ENCODE data around the gene KLHL6.

Gene KLHL6

DNA sequence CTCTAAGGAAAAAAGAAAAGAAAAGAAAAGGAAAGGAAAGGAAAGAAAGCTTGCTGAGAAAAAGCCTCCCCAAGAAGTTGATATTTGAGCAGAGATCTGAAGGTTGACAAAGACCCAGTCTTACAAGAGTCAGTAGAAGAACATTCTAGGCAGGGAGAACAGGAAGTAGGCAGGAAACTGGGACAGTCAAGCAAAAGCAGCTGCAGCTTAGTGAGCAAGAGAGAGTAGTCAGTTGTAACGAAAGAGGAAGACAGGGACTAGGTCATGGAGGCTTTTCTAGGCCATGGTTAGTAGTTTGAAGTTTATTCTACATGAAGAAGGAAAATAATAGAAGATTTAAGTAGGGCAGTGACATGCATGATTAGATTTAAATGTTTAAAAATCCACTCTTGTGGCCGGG lies 31.8 kb upstream of the KLHL6 start:
- no peak overlapping the region for H3K4me3 ChIP-seq (replicated peaks; ENCODE audit: low read depth, low read length)
- no peak for DNase-seq (ENCODE audit: extremely low read depth, low read depth)
- TF ChIP-seq, protein P1, sequence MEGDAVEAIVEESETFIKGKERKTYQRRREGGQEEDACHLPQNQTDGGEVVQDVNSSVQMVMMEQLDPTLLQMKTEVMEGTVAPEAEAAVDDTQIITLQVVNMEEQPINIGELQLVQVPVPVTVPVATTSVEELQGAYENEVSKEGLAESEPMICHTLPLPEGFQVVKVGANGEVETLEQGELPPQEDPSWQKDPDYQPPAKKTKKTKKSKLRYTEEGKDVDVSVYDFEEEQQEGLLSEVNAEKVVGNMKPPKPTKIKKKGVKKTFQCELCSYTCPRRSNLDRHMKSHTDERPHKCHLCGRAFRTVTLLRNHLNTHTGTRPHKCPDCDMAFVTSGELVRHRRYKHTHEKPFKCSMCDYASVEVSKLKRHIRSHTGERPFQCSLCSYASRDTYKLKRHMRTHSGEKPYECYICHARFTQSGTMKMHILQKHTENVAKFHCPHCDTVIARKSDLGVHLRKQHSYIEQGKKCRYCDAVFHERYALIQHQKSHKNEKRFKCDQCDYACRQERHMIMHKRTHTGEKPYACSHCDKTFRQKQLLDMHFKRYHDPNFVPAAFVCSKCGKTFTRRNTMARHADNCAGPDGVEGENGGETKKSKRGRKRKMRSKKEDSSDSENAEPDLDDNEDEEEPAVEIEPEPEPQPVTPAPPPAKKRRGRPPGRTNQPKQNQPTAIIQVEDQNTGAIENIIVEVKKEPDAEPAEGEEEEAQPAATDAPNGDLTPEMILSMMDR (IDR thresholded peaks at IDR 0.05; ENCODE audit: low read depth, low read length, missing control alignments): no peak

DNA sequence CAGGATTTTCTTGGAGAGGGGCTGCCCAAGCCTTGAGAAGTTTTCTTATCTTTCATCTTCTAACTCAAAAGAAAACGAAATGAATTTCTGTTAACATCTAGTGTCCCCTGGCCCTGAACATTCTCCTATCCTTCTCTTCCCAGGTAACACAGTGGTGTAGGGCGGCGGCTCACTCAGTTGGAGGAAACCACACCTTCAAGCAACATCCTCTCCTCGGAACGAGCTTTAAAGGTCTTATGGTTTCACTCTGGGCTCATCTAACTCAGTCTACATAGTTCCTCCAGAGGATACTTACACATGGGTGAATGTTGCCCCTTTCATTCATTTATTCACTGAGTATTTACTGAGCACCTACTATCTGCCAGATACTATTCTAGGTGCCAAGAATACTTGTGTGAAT lies 31.0 kb upstream of the KLHL6 start:
- DNase-seq (ENCODE audit: extremely low read depth, low read depth): no peak
- TF ChIP-seq, protein P1 (IDR thresholded peaks at IDR 0.05; ENCODE audit: low read depth, low read length, missing control alignments): no peak
- H3K4me3 ChIP-seq (replicated peaks; ENCODE audit: low read depth, low read length): no peak overlapping the region

DNA sequence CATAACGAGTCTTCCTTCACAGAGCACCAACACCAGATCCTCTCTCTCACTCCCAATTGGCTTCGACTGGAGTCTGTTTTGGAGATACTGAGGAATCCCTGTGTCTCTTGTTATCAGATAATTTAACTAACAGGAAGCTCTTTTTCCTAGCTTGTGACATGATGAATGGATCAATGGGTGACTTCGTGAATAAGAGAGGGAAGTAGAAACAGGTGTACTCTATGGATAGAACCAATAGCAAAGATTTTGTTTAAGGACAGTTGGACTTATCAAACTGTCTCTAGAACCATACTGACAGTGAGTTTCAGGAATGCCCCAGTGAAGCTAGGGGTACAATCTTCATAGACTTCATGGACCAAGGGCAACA lies 29.4 kb upstream of the KLHL6 start:
- H3K4me3 ChIP-seq (replicated peaks; ENCODE audit: low read depth, low read length): no peak overlapping the region
- DNase-seq (ENCODE audit: extremely low read depth, low read depth): no peak
- TF ChIP-seq, protein P1 (IDR thresholded peaks at IDR 0.05; ENCODE audit: low read depth, low read length, missing control alignments): no peak

DNA sequence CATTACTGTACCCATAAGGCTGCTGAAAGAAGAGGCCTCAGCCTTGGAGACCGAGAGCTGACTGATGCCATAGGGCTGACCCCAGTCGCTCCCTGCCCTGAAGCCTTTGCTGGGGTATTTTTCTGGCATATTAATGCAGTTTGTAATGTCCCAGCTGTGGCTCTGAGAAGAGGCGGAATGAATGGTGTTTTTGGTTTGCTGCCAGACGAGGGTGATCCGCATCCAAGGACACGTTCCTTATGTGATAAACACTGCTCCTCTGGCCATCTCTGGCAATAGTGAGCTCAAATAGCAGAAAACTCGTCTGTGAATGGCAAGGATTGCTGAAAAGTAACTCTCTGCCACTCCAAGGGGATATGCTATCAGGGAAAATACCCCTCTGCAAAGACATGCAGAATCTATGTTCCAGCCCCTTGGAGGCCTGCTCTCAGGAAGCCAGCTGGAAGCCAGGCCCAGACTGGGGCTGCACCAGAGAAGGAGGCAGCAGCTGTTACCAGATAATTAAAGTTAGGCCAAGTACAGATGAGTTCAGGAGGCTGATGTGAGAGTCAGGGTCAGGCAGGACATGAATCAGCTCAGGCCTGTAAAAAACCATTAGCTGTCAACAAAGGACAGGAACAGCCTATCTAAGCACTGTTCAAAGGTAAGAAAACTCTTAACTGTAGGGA lies 28.9 kb upstream of the KLHL6 start:
- TF ChIP-seq, protein P1 (IDR thresholded peaks at IDR 0.05; ENCODE audit: low read depth, low read length, missing control alignments): no peak
- no peak overlapping the region for H3K4me3 ChIP-seq (replicated peaks; ENCODE audit: low read depth, low read length)
- no peak for DNase-seq (ENCODE audit: extremely low read depth, low read depth)

DNA sequence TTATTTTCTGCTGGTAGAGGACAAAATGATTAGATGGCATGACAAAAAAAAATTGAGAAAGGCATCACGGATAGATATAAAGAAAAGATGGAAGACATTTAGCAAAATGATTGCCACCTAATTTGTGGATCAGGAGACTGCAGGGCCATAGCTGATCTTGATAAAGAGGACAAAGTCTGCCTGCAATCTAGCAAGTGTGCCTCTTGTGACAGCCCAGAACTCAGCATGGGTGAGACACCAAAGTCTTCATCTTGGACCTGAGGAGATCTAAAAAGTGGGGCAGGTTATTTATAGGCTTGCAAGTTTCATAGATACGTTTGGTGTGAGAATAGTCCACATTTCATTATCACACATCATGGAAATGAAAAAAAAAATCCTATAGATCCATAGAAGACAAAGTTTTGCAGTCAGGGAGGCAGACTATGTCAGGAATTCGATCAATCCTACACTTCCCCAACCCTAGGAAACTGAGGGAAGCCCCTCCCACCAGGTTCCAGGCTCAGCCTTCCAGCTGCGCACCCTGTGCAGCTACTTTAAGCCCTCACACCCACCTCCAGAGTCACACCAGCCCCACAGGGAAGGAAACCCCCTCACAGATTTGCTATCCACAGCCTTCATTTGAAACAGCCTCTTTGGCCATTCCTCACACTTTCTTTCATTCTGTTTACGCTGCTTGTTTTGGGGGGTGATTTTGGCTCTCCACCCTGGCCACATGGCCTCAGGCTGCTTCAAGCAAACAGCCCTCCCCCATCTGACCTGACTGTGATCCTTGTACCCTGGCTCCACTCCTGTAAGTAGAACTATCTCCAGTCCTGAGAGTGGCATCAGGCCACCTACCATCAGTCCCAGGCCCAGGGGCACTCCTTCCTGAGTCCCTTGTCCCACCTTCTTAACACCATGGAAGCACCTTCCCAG lies 28.1 kb upstream of the KLHL6 start:
- no peak for DNase-seq (ENCODE audit: extremely low read depth, low read depth)
- TF ChIP-seq, protein P1 (IDR thresholded peaks at IDR 0.05; ENCODE audit: low read depth, low read length, missing control alignments): no peak
- H3K4me3 ChIP-seq (replicated peaks; ENCODE audit: low read depth, low read length): no peak overlapping the region

DNA sequence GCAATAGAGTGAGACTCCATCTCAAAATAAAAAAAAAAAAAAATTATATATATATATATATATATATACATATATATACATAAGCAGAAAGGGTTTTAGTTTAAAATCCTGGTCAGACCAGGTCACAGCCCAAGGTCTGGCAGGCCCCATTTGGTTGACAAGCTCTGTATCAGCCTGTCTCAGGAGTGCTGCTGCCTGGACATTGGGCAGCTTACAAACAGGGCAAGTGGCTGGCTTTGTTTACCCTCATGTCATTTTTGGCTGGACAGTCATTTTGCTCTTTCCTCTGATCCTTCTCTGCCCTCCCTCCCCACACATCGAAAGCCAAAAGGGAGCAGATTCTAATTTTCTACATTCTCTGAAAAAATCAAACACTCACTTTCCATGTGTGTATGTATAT lies 26.7 kb upstream of the KLHL6 start:
- TF ChIP-seq, protein P1 (IDR thresholded peaks at IDR 0.05; ENCODE audit: low read depth, low read length, missing control alignments): no peak
- H3K4me3 ChIP-seq (replicated peaks; ENCODE audit: low read depth, low read length): no peak overlapping the region
- no peak for DNase-seq (ENCODE audit: extremely low read depth, low read depth)
